Liver (tissue), 9 donors: ENCODE measurements around the gene CYB561D2. TPM values are rescaled to one million over a fixed set of nuclear protein-coding genes. Genes with fewer than 3 reads are reported as not detected.

Experiments
- DNase-seq: peaks from one replicate; pipeline ENCODE4 v3.0.0-alpha.2; 2017; ENCODE audit warnings: low spot score
- H3K27ac ChIP-seq, 2 donors: one replicate each; pipeline ENCODE4 v1.7.0; 2013; ENCODE audit warnings: inconsistent platforms in 2 of 2, low read length in 2 of 2, control low read depth in 1 of 2, low read depth in 1 of 2, mild to moderate bottlenecking in 1 of 2
- H3K27me3 ChIP-seq, 4 donors: one replicate each; pipeline versions ENCODE4 v1.6.1 to v1.7.0; 2013; ENCODE audit warnings: low read length in 3 of 4, inconsistent platforms in 1 of 4, mild to moderate bottlenecking in 1 of 4, moderate library complexity in 1 of 4; ENCODE audit not compliant: control insufficient read depth in 4 of 4, insufficient read depth in 4 of 4
- H3K36me3 ChIP-seq, 4 donors: one replicate each; pipeline versions ENCODE4 v1.6.1 to v1.7.0; 2013; ENCODE audit warnings: low read length in 3 of 4, mild to moderate bottlenecking in 3 of 4, low read depth in 1 of 4, moderate library complexity in 1 of 4; ENCODE audit not compliant: control insufficient read depth in 4 of 4, insufficient read depth in 3 of 4
- H3K4me1 ChIP-seq, 4 donors: one replicate each; pipeline versions ENCODE4 v1.6.1 to v1.7.0; 2013; ENCODE audit warnings: low read length in 3 of 4, mild to moderate bottlenecking in 3 of 4, moderate library complexity in 1 of 4; ENCODE audit not compliant: control insufficient read depth in 4 of 4, insufficient read depth in 4 of 4
- H3K4me3 ChIP-seq, 3 donors: one replicate each; pipeline versions ENCODE4 v1.6.1 to v1.7.0; 2013; ENCODE audit warnings: low read length in 3 of 3, control low read depth in 1 of 3, low read depth in 1 of 3, mild to moderate bottlenecking in 1 of 3
- H3K9ac ChIP-seq, 2 donors: one replicate each; pipeline ENCODE4 v1.7.0; 2013; ENCODE audit warnings: low read length in 2 of 2, mild to moderate bottlenecking in 2 of 2, moderate library complexity in 2 of 2, control low read depth in 1 of 2, low read depth in 1 of 2
- H3K9me3 ChIP-seq, 4 donors: one replicate each; pipeline versions ENCODE4 v1.6.1 to v1.7.0; 2013; ENCODE audit warnings: low read length in 3 of 4; ENCODE audit not compliant: control insufficient read depth in 4 of 4
- ATF3 ChIP-seq: IDR thresholded peaks from 2 replicates; pipeline ENCODE4 v1.6.1; 2016; ENCODE audit warnings: antibody characterized with exemption
- CTCF ChIP-seq: fragments of 150-350 bp; IDR thresholded peaks from 2 replicates; pipeline ENCODE4 v1.5.1; 2017; ENCODE audit warnings: improper control_type of control experiment, low read depth, low read length; ENCODE audit not compliant: missing input control
- FOXA2 ChIP-seq: IDR thresholded peaks from 2 replicates; pipeline ENCODE4 v1.6.1; 2016; ENCODE audit warnings: antibody characterized with exemption
- GABPA ChIP-seq, 2 donors: IDR thresholded peaks in 1 of 2; conservative IDR thresholded peaks in 1 of 2; 2 replicates each; pipeline ENCODE4 v1.6.1; 2016; ENCODE audit warnings: antibody characterized with exemption in 2 of 2, mild to moderate bottlenecking in 1 of 2, moderate library complexity in 1 of 2
- HNF4G ChIP-seq: IDR thresholded peaks from 2 replicates; pipeline ENCODE4 v1.6.1; 2016; ENCODE audit warnings: antibody characterized with exemption
- JUND ChIP-seq, 2 donors: IDR thresholded peaks; 2 replicates each; pipeline ENCODE4 v1.6.1; 2016; ENCODE audit warnings: antibody characterized with exemption in 2 of 2
- MAX ChIP-seq: IDR thresholded peaks from 2 replicates; pipeline ENCODE4 v1.6.1; 2016; ENCODE audit warnings: antibody characterized with exemption
- NR2F2 ChIP-seq: IDR thresholded peaks from 2 replicates; pipeline ENCODE4 v1.6.1; 2016; ENCODE audit warnings: antibody characterized with exemption
- RAD21 ChIP-seq, 2 donors: IDR thresholded peaks; 2 replicates each; pipeline ENCODE4 v1.6.1; 2016; ENCODE audit warnings: antibody characterized with exemption in 2 of 2, mild to moderate bottlenecking in 2 of 2
- REST ChIP-seq: IDR thresholded peaks from 2 replicates; pipeline ENCODE4 v1.6.1; 2016; ENCODE audit warnings: antibody characterized with exemption, mild to moderate bottlenecking
- RXRA ChIP-seq, 2 donors: IDR thresholded peaks; 2 replicates each; pipeline ENCODE4 v1.6.1; 2017 to 2018; ENCODE audit warnings: antibody characterized with exemption in 2 of 2, mild to moderate bottlenecking in 1 of 2
- SP1 ChIP-seq: IDR thresholded peaks from 2 replicates; pipeline ENCODE4 v1.6.1; 2018; ENCODE audit warnings: antibody characterized with exemption, mild to moderate bottlenecking
- YY1 ChIP-seq: IDR thresholded peaks from 2 replicates; pipeline ENCODE4 v1.6.1; 2016; ENCODE audit warnings: antibody characterized with exemption, mild to moderate bottlenecking
- ZBTB33 ChIP-seq: IDR thresholded peaks from 2 replicates; pipeline ENCODE4 v1.6.1; 2016; ENCODE audit warnings: antibody characterized with exemption
- WGBS: extraction: QIAGEN DNeasy Blood & Tissue Kit; methylation state at CpG from one replicate; pipeline ENCODE4 v1.1.7; 2013; 5-methylcytosine and 5-hydroxymethylcytosine counted together
- polyA plus RNA-seq, 2 donors: library from polyadenylated mRNA; stranded (reverse) in 1 of 2; unstranded in 1 of 2; fragments of 200-250 nt in 1 of 2; fragments of >200 nt in 1 of 2; fragmentation: Nextera tagmentation in 1 of 2; extraction: Ambion mirVana in 1 of 2; gene quantifications; one replicate each; pipeline versions ENCODE4 v1.2.1 to v1.2.3, GENCODE V29; 2013 to 2015
- total RNA-seq, 2 donors: library from RNA; depleted of rRNA; stranded (reverse); fragments of >200 nt; gene quantifications; one replicate each; pipeline ENCODE4 v1.2.3, GENCODE V29; 2014
- donor health status: healthy.
- donor health status: healthy.
- donor health status: healthy.
- donor health status: healthy.
- donor health status: healthy.

The CYB561D2 gene
- total and polyA plus RNA-seq, 4 donors: 12.3 to 28.2 (median 22.1) TPM

- H3K27ac ChIP-seq: no peak overlapping the region
- H3K9ac ChIP-seq: no peak overlapping the region
- H3K9me3 ChIP-seq: no peaks in the 10 kb centered on the region
- DNase-seq: no peak
- TF ChIP-seq RAD21 (IDR thresholded peaks at IDR 0.05) (no peak), REST (no peak), SP1 (no peak), FOXA2 (no peak), ZBTB33 (no peak), NR2F2 (no peak), CTCF (no peak), MAX (no peak), HNF4G (no peak), ATF3 (no peak), RXRA (IDR thresholded peaks at IDR 0.05) (no peak)
- no peaks in the 10 kb centered on the region for H3K4me1 ChIP-seq
- no peak overlapping the region for H3K4me3 ChIP-seq
- H3K27me3 ChIP-seq: no peaks in the 10 kb centered on the region
- no peaks in the 10 kb centered on the region for H3K36me3 ChIP-seq
- 89% methylated on average over 17 of the region's 17 CpGs for WGBS
Observed at GRCh38 chr3:50378757-50379156, 28.1 kb downstream of the CYB561D2 start.

- Histone ChIP-seq H3K4me1 (no peaks in the 10 kb centered on the region), H3K4me3 (no peak overlapping the region), H3K36me3 (no peaks in the 10 kb centered on the region), H3K27me3 (no peaks in the 10 kb centered on the region), H3K27ac (no peak overlapping the region), H3K9ac (no peak overlapping the region), H3K9me3 (no peaks in the 10 kb centered on the region)
- TF ChIP-seq REST (no peak), GABPA (IDR thresholded peaks at IDR 0.05 in 1 of 2, conservative IDR thresholded peaks at IDR 0.05 in 1 of 2) (no peak), JUND (IDR thresholded peaks at IDR 0.05) (no peak), YY1 (no peak), CTCF (no peak), SP1 (no peak), ATF3 (no peak), HNF4G (no peak)
- DNase-seq: no peak
- WGBS: 91% methylated on average over 17 of the region's 17 CpGs
Observed at GRCh38 chr3:50380405-50381085, 29.9 kb downstream of the CYB561D2 start.
